Nephron progenitor cell (in vitro differentiated cells): Measurements from ENCODE around the gene RAP1GAP2.
"Not testable (repeated sequence)": the region's sequence is repeated elsewhere in the genome, so short reads cannot be mapped to it uniquely, and the experiment has no call there.

Experiments
- DNase-seq: peaks from one replicate; pipeline ENCODE4 v3.0.0; 2021
- H3K27ac Mint-ChIP-seq: 2 replicates; pipeline ENCODE4 v1.8.0; 2021; ENCODE audit warnings: mild to moderate bottlenecking, moderate library complexity, mixed read lengths
- H3K27me3 Mint-ChIP-seq: 2 replicates; pipeline ENCODE4 v1.8.0; 2021; ENCODE audit warnings: mild to moderate bottlenecking, low read depth, mixed read lengths; ENCODE audit not compliant: poor library complexity
- H3K36me3 Mint-ChIP-seq: 2 replicates; pipeline ENCODE4 v1.8.0; 2021; ENCODE audit warnings: low read depth, mixed read lengths
- H3K4me1 Mint-ChIP-seq: 2 replicates; pipeline ENCODE4 v1.8.0; 2021; ENCODE audit warnings: mixed read lengths
- H3K4me3 Mint-ChIP-seq: 2 replicates; pipeline ENCODE4 v1.8.0; 2021; ENCODE audit warnings: mild to moderate bottlenecking, moderate library complexity, mixed read lengths
- H3K9me3 Mint-ChIP-seq: 2 replicates; pipeline ENCODE4 v1.8.0; 2021; ENCODE audit warnings: mild to moderate bottlenecking, moderate library complexity, mixed read lengths
- TF ChIP-seq, protein P1 (sequence below): fragments of 200-600 bp; sonication (generic); IDR thresholded peaks from 2 replicates; pipeline ENCODE4 v1.5.0; 2021; ENCODE audit warnings: antibody characterized with exemption

The RAP1GAP2 gene

DNA sequence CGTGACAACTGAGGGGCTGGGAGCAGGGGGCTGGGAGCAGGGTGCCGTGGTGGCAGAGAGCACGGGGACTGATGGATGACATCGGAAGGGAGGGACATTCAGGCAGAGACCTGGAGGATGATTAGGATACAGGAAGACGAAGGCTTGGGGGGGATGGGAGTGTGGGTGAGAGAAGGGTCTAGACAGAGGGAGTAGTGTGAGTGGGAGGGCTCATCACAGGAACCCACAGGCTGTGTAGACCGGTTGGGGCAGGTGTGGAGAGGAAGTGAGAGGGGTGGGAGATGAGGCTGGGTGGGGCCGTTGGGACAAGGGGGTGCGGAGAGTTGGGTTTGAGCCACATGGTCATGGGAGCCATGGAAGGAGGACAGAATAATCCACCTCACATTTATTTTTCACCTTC, 83.8 kb downstream of the RAP1GAP2 start:
- TF ChIP-seq, protein P1, sequence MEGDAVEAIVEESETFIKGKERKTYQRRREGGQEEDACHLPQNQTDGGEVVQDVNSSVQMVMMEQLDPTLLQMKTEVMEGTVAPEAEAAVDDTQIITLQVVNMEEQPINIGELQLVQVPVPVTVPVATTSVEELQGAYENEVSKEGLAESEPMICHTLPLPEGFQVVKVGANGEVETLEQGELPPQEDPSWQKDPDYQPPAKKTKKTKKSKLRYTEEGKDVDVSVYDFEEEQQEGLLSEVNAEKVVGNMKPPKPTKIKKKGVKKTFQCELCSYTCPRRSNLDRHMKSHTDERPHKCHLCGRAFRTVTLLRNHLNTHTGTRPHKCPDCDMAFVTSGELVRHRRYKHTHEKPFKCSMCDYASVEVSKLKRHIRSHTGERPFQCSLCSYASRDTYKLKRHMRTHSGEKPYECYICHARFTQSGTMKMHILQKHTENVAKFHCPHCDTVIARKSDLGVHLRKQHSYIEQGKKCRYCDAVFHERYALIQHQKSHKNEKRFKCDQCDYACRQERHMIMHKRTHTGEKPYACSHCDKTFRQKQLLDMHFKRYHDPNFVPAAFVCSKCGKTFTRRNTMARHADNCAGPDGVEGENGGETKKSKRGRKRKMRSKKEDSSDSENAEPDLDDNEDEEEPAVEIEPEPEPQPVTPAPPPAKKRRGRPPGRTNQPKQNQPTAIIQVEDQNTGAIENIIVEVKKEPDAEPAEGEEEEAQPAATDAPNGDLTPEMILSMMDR = no peak
- Mint-ChIP-seq H3K4me1 (peaks cover 28% of the 10 kb centered on the region), H3K4me3 (no peak overlapping the region), H3K27ac (no peak overlapping the region), H3K9me3 (peaks cover 3% of the 10 kb centered on the region), H3K36me3 (no peaks in the 10 kb centered on the region), H3K27me3 (peaks cover 29% of the 10 kb centered on the region)
- DNase-seq = no peak

DNA sequence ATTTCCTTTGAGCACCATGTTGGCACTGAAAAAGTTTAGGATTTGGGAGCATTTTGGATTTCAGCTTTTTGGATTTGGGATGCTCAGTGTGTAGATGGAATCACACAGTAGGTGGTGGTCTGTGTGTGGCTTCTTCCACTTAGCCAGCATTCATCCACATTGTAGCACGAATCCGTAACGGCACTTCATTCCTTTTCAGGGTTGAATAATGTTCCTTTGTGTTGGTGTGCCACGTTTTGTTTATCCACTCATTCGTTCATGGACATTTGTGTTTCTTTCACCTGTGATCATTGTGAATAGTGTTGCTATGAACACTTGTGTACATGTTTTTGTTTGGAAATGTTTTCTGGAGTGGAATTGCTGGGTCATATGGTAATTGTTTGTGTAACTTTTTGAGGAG, 85.1 kb downstream of the RAP1GAP2 start:
- H3K4me3 Mint-ChIP-seq = no peak overlapping the region
- no peak overlapping the region for H3K27ac Mint-ChIP-seq
- DNase-seq = no peak
- peaks cover 3% of the 10 kb centered on the region for H3K9me3 Mint-ChIP-seq
- TF ChIP-seq, protein P1 = no peak
- no peaks in the 10 kb centered on the region for H3K36me3 Mint-ChIP-seq
- peaks cover 22% of the 10 kb centered on the region for H3K27me3 Mint-ChIP-seq
- H3K4me1 Mint-ChIP-seq = peaks cover 30% of the 10 kb centered on the region

DNA sequence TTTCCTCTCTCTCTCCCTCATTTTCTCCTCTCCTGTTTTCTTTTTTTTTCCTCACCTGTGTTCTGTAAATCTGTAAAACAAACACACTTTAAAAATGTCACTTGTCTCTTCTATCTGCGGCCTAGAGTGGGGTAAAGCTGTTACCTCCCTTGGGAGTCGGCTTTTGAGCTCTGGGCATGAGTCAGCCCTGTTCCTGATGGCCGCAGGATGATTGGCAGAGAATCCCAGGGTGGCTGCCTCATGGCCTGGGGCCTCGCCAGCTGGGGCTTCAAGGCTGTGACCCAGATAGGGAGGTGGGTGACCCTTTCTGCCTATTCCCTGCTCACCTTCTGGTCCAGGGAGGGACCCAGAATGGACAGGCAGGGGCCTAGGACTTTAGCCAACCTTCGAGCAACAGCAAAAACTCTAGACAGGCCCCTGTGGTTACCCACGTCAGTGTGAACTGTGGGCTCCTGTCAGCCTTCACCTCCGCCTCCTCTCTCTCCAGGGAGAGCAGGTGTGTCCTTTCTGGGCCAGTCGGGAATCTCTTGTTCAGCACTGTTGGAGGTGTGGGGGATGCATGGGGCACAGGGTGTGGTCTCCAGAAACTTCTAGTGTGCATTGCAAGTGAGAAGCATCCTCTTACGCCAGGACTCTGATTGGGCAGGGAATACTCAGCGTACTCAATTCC, 87.4 kb downstream of the RAP1GAP2 start:
- Mint-ChIP-seq H3K27me3 (peaks cover 17% of the 10 kb centered on the region), H3K4me1 (peaks cover 30% of the 10 kb centered on the region), H3K4me3 (no peak overlapping the region), H3K36me3 (no peaks in the 10 kb centered on the region), H3K9me3 (peaks cover 3% of the 10 kb centered on the region), H3K27ac (peak overlapping the region; percentile 74)
- TF ChIP-seq, protein P1 = no peak
- DNase-seq = no peak

DNA sequence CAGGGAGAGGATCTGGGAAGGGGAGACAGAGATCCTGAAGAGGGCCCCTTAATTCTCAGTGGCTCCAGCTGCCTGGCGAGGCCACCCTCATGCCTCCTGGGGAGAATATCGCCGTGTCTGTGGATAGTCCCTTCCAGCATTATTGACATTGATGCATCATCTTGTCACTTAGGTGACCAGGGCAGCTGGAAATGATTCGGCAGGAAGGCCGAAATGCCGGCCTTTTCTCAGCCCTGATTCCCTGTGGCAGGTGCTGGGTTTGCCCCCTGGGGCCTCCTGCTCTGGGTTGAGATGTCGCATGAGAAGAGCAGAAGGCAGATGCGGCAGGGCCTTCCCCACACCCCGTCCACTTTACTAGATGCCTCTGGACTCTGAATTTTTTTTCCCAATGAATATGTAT, 89.5 kb downstream of the RAP1GAP2 start:
- peaks cover 46% of the 10 kb centered on the region for H3K4me1 Mint-ChIP-seq
- peaks cover 3% of the 10 kb centered on the region for H3K9me3 Mint-ChIP-seq
- TF ChIP-seq, protein P1 = no peak
- no peaks in the 10 kb centered on the region for H3K36me3 Mint-ChIP-seq
- DNase-seq = no peak
- H3K4me3 Mint-ChIP-seq = no peak overlapping the region
- no peak overlapping the region for H3K27ac Mint-ChIP-seq
- H3K27me3 Mint-ChIP-seq = peaks cover 15% of the 10 kb centered on the region

DNA sequence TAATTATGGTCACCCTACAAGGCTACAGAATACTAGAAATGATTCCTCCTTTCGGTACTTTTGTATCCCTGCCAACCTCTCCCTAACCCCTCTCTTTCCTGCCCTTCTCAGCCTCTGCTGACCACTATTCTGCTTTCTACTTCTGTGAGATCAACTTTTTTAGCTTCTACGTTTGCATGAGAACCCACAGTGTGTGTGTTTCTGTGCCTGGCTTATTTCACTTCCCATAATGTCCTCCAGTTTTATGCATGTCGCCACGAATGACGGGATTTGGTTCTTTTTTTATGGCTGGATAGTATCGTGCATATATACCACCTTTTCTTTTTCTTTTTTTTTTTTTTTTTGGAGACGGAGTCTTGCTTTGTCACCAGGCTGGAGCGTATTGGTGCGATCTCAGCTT, 92.1 kb downstream of the RAP1GAP2 start:
- no peaks in the 10 kb centered on the region for H3K36me3 Mint-ChIP-seq
- no peak overlapping the region for H3K27ac Mint-ChIP-seq
- TF ChIP-seq, protein P1 = no peak
- peaks cover 37% of the 10 kb centered on the region for H3K4me1 Mint-ChIP-seq
- DNase-seq = no peak
- no peaks in the 10 kb centered on the region for H3K9me3 Mint-ChIP-seq
- H3K27me3 Mint-ChIP-seq = peaks cover 23% of the 10 kb centered on the region
- no peak overlapping the region for H3K4me3 Mint-ChIP-seq

DNA sequence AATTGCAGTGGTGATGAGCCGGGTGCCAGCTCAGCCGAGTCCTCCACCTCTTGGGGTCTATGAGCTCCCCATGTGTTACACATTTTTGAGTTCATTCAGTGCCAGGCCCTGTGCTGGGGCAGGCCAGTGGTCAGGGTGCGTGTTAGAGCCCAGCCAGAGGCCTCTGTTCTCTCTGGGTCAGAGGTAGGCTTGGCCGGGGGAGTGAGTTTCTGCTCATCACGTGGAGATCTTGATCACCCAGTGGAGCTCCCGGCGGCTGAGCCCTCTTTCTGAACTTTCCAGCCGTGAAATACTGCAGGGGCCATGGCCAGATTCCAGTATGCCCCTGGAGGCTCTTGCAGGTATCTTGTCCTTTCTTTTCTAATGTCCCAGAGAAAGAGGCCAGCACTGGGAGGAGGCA, 93.0 kb downstream of the RAP1GAP2 start:
- Mint-ChIP-seq H3K4me1 (peaks cover 30% of the 10 kb centered on the region), H3K27me3 (peaks cover 16% of the 10 kb centered on the region), H3K27ac (no peak overlapping the region), H3K9me3 (no peaks in the 10 kb centered on the region), H3K36me3 (no peaks in the 10 kb centered on the region), H3K4me3 (no peak overlapping the region)
- TF ChIP-seq, protein P1 = no peak
- DNase-seq = no peak

DNA sequence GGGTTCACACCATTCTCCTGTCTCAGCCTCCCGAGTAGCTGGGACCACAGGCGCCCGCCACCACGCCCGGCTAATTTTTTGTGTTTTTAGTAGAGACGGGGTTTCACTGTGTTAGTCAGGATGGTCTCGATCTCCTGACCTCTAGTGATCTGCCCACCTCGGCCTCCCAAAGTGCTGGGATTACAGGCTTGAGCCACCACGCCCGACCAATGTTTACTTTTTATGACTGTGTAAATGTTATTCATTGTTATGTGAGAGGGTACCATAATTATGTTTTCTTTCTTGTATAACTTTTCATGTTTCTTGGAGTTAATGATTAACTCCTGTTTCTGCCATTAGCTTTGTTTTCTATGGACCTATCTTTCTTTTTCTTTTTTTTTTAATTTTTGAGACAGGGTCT, 94.5 kb downstream of the RAP1GAP2 start:
- not testable (repeated sequence) for DNase-seq, H3K9me3 Mint-ChIP-seq, H3K36me3 Mint-ChIP-seq, H3K27ac Mint-ChIP-seq, H3K4me3 Mint-ChIP-seq
- Mint-ChIP-seq H3K27me3 (peaks cover 16% of the 10 kb centered on the region), H3K4me1 (peaks cover 28% of the 10 kb centered on the region)
